ENCODE measurements around the gene ASGR2.
"Not testable (repeated sequence)": the region's sequence is repeated elsewhere in the genome, so short reads cannot be mapped to it uniquely, and the experiment has no call there.

ASGR2 gene

DNA sequence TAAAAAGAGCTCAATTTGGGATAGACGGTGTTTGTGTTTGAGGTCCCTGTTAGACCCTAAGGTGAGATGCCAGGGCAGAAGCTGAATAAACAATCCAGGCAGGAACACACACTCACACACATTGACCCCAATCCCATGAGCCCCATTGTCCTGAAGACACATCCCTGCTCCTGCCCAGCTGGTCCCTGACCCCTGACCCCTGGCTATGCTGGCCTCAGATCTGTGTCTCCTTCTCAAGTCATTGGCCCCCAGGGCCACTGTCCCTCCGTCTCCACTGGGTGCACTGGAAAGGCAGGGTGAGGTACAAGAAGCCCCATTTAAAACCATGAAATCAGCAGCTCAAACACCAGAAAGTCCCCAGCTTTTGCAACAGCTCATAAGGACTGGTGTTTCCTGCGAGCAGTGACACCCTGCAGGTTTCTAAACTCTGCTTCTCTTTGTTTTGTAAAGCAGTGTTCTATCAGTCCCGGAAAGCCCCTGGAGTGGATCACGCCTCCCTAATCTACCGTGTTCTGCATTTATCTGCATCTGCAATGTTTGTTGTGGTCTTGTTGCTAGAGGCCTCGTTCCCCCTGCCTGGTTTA lies 18.0 kb upstream of the ASGR2 start:
- DNase-seq (ENCODE audit: extremely low read depth, low read depth), result no peak
- no peak overlapping the region for H3K4me3 ChIP-seq (replicated peaks; ENCODE audit: low read depth, low read length)
- TF ChIP-seq, protein P1, sequence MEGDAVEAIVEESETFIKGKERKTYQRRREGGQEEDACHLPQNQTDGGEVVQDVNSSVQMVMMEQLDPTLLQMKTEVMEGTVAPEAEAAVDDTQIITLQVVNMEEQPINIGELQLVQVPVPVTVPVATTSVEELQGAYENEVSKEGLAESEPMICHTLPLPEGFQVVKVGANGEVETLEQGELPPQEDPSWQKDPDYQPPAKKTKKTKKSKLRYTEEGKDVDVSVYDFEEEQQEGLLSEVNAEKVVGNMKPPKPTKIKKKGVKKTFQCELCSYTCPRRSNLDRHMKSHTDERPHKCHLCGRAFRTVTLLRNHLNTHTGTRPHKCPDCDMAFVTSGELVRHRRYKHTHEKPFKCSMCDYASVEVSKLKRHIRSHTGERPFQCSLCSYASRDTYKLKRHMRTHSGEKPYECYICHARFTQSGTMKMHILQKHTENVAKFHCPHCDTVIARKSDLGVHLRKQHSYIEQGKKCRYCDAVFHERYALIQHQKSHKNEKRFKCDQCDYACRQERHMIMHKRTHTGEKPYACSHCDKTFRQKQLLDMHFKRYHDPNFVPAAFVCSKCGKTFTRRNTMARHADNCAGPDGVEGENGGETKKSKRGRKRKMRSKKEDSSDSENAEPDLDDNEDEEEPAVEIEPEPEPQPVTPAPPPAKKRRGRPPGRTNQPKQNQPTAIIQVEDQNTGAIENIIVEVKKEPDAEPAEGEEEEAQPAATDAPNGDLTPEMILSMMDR (IDR thresholded peaks at IDR 0.05; ENCODE audit: low read depth, low read length, missing control alignments), result no peak

DNA sequence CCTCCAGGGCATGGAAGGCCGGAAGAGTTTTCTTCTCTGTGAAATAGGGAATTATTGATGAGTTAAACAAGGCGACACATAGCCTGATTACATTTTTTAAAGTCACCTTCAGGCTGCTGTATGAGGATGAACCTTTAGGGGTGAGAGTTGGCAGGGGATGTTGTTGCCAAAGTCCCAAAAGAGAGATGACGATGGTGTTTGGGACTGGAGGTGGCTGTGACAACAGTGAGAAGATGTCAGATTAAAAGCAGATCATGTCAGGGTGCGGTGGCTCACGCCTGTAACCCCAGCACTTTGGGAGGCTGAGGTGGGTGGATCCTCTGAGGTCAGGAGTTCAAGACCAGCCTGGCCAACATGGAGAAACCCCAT lies 16.8 kb upstream of the ASGR2 start:
- TF ChIP-seq, protein P1 (IDR thresholded peaks at IDR 0.05; ENCODE audit: low read depth, low read length, missing control alignments), result no peak
- H3K4me3 ChIP-seq (replicated peaks; ENCODE audit: low read depth, low read length), result no peak overlapping the region

DNA sequence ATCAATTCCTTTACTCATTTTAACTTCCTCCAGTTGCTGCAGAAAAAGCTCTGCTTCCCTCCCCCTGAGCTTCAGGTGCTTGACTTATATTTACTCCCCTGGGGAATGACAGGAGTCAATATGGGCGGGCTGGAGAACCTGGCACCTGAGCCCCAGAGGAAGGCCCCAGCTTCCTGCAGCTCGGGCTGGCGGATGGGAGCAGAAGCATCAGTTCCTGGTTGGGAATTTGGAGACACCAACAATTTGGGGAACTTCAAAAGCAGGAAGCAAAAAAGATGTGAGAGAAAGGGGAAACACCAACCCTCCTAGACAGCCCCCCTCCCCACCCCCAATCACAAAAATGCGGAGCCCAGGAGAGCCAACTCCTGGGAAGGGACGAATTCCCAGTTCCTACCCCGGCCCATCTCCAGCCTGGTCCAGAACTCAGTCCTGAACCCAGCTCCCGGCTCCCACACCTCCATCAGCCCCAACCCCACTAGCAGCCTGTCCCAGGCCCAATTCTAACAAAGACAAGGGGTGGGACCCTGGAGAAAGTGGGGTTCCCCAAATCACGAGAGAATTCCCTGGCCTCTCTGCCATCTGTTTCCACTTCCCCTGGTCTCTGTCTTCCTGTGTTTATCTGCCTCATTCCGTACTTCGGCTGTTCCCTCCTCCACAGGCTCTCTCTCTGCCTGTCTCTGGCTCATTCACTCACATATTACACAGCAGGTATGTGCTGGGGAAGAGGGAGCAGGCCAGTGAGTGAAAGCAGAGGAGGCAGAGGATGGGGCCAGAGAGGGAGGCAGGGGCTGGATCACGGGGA lies 16.2 kb upstream of the ASGR2 start:
- H3K4me3 ChIP-seq (replicated peaks; ENCODE audit: low read depth, low read length), result no peak overlapping the region
- DNase-seq (ENCODE audit: extremely low read depth, low read depth), result no peak
- TF ChIP-seq, protein P1 (IDR thresholded peaks at IDR 0.05; ENCODE audit: low read depth, low read length, missing control alignments), result no peak

More for the DNA sequence above, 16.8 kb upstream of the ASGR2 start:
- no peak for DNase-seq (ENCODE audit: extremely low read depth, low read depth)

DNA sequence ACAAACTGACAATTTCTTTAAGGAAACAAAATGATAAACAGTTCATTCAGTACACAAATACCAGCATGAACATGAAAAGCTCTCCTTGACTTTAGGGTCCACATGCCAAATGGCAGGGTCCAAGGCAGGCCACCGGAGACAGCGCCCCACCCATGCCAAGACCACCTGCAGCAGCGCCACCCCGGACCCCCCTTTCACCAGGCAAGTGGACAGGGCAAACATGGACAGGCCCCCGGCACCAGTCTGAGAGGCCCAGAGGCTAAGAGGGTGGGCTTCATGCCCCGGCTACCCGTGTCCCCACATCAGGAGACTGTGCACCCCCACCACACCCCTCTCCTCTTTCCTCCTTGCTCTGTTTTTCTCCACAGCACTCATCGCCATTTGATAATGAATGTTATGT lies 14.7 kb upstream of the ASGR2 start:
- no peak for DNase-seq (ENCODE audit: extremely low read depth, low read depth)
- TF ChIP-seq, protein P1 (IDR thresholded peaks at IDR 0.05; ENCODE audit: low read depth, low read length, missing control alignments), result no peak
- H3K4me3 ChIP-seq (replicated peaks; ENCODE audit: low read depth, low read length), result no peak overlapping the region

DNA sequence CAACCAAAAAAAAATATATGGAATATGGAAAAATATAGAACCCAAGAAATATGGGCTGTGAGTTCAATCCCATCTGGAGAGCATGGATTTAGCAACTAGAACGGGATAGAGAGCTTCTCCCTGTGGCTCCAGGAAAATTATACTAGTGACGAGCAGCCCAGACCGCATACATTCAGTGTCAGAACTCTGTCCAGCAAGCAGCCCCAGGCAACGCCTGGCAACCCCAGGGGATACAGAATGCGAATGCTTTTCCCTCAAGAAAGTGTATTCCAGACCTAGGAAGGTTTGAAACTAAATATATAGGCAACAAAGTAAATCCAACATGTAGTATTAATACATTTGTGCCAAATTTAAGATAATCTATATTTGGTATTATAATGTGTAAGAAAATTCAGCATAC lies 13.5 kb upstream of the ASGR2 start:
- no peak overlapping the region for H3K4me3 ChIP-seq (replicated peaks; ENCODE audit: low read depth, low read length)
- no peak for DNase-seq (ENCODE audit: extremely low read depth, low read depth)
- TF ChIP-seq, protein P1 (IDR thresholded peaks at IDR 0.05; ENCODE audit: low read depth, low read length, missing control alignments), result no peak

DNA sequence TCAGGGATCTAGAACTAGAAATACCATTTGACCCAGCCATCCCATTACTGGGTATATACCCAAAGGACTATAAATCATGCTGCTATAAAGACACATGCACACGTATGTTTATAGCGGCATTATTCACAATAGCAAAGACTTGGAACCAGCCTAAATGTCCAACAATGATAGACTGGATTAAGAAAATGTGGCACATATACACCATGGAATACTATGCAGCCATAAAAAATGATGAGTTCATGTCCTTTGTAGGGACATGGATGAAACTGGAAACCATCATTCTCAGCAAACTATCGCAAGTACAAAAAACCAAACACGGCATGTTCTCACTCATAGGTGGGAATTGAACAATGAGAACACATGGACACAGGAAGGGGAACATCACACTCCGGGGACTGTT lies 12.9 kb upstream of the ASGR2 start:
- not testable (repeated sequence) for DNase-seq (ENCODE audit: extremely low read depth, low read depth); H3K4me3 ChIP-seq (replicated peaks; ENCODE audit: low read depth, low read length)

DNA sequence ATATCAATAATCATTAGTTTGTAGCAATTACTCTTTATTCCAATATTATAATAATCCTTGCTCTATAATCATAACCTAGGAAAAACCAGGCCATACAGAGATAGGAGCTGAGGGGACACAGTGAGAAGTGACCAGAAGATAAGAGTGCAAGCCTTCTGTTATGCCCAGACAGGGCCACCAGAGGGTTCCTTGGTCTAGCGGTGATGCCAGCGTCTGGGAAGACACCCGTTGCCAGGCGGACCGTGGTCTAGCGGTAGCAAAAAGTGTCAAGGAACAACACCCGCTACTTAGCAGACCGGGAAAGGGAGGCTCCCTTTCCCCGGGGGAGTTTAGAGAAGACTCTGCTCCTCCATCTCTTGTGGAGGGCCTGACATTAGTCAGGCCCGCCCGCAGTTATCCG lies 11.8 kb upstream of the ASGR2 start:
- DNase-seq (ENCODE audit: extremely low read depth, low read depth); H3K4me3 ChIP-seq (replicated peaks; ENCODE audit: low read depth, low read length): not testable (repeated sequence)

DNA sequence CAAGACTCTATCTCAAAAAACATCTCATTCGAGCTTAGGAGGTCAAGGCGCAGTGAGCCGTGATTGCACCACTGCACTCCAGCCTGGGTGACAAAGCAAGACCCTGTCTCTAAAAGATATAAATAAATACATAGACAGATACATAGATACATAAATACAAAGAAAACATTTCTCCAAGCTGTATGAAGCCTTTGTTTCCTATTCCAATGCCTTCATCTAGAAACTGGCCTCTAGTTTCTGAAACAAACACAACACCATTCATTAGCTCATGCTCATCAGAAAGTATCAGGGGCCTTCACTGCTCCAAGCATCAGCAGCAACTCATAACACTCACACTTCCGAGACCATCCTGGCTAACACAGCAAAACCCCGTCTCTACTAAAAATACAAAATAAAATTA lies 10.3 kb upstream of the ASGR2 start:
- DNase-seq (ENCODE audit: extremely low read depth, low read depth), result no peak
- H3K4me3 ChIP-seq (replicated peaks; ENCODE audit: low read depth, low read length), result no peak overlapping the region
- TF ChIP-seq, protein P1 (IDR thresholded peaks at IDR 0.05; ENCODE audit: low read depth, low read length, missing control alignments), result no peak
